CD14-positive monocyte (primary cell): ENCODE measurements around the gene RYK. TPM values are rescaled to one million over a fixed set of nuclear protein-coding genes. Genes with fewer than 3 reads are reported as not detected.
A peak's percentile ranks its signal among the peaks of the same experiment; 100 is the strongest.

Experiments
- DNase-seq, 3 donors: peaks; one replicate each; pipeline ENCODE4 v3.0.0-alpha.2; 2011 to 2022
- H2AFZ ChIP-seq: 2 replicates; pipeline ENCODE4 v1.6.0; 2012; ENCODE audit warnings: mild to moderate bottlenecking, low read depth, low read length, inconsistent platforms; ENCODE audit not compliant: insufficient read depth, poor library complexity, severe bottlenecking
- H3K27ac ChIP-seq, 2 donors: 1 replicate in 1 of 2; 2 replicates in 1 of 2; pipeline ENCODE4 v1.5.1; 2012 to 2013; ENCODE audit warnings: low read length in 2 of 2, control low read depth in 1 of 2, inconsistent platforms in 1 of 2, low read depth in 1 of 2, mild to moderate bottlenecking in 1 of 2
- H3K27me3 ChIP-seq, 2 donors: one replicate each; pipeline versions ENCODE4 v1.6.0 to v1.6.1; 2011 to 2013; ENCODE audit warnings: low read length in 2 of 2; ENCODE audit not compliant: control insufficient read depth in 2 of 2, insufficient read depth in 2 of 2
- H3K36me3 ChIP-seq, 2 donors: replicated peaks in 1 of 2; 1 replicate in 1 of 2; 2 replicates in 1 of 2; pipeline versions ENCODE4 v1.5.1 to v1.6.1; 2012 to 2013; ENCODE audit warnings: low read length in 2 of 2, control low read depth in 1 of 2, inconsistent platforms in 1 of 2, mild to moderate bottlenecking in 1 of 2; ENCODE audit not compliant: insufficient read depth in 2 of 2, control insufficient read depth in 1 of 2
- H3K4me1 ChIP-seq, 2 donors: 1 replicate in 1 of 2; 2 replicates in 1 of 2; pipeline versions ENCODE4 v1.5.1 to v1.6.1; 2012 to 2013; ENCODE audit warnings: low read length in 2 of 2, control low read depth in 1 of 2, inconsistent platforms in 1 of 2, mild to moderate bottlenecking in 1 of 2, moderate library complexity in 1 of 2; ENCODE audit not compliant: insufficient read depth in 2 of 2, control insufficient read depth in 1 of 2
- H3K4me2 ChIP-seq: replicated peaks from 2 replicates; pipeline ENCODE3; 2012; ENCODE audit warnings: low read length, moderate library complexity, mild to moderate bottlenecking; ENCODE audit not compliant: poor library complexity, severe bottlenecking; ENCODE audit errors: extremely low read depth
- H3K4me3 ChIP-seq, 3 experiments: fragments of 200-600 bp in 1 of 3; sonication (generic) in 1 of 3; replicated peaks in 1 of 3; 1 replicate in 2 of 3; 2 replicates in 1 of 3; pipeline ENCODE4 v1.5.1; 2011 to 2013; ENCODE audit warnings: low read length in 3 of 3, mild to moderate bottlenecking in 3 of 3, control low read depth in 2 of 3, low read depth in 2 of 3, inconsistent platforms in 1 of 3, moderate library complexity in 1 of 3
- H3K79me2 ChIP-seq: 2 replicates; pipeline ENCODE4 v1.6.0; 2012; ENCODE audit warnings: mild to moderate bottlenecking, control low read depth, inconsistent platforms, low read length, moderate library complexity; ENCODE audit not compliant: insufficient read depth
- H3K9ac ChIP-seq: 2 replicates; pipeline ENCODE4 v1.6.0; 2017; ENCODE audit warnings: low read length, mild to moderate bottlenecking; ENCODE audit not compliant: insufficient read depth, poor library complexity, severe bottlenecking
- H3K9me3 ChIP-seq, 2 donors: replicated peaks in 1 of 2; 1 replicate in 1 of 2; 2 replicates in 1 of 2; pipeline versions ENCODE4 v1.5.1 to v1.6.1; 2012 to 2013; ENCODE audit warnings: low read length in 2 of 2, control low read depth in 1 of 2; ENCODE audit not compliant: control insufficient read depth in 1 of 2, insufficient read depth in 1 of 2
- H4K20me1 ChIP-seq: 2 replicates; pipeline ENCODE4 v1.6.0; 2012; ENCODE audit warnings: mild to moderate bottlenecking, low read length, control low read depth, moderate library complexity; ENCODE audit not compliant: insufficient read depth
- H3K27ac Mint-ChIP-seq, 7 donors: one replicate each; pipeline ENCODE4 v1.8.0; 2020; ENCODE audit warnings: mild to moderate bottlenecking in 7 of 7, mixed read lengths in 7 of 7, moderate library complexity in 6 of 7, inconsistent platforms in 2 of 7
- H3K27me3 Mint-ChIP-seq, 3 donors: one replicate each; pipeline ENCODE4 v1.8.0; 2021 to 2022; ENCODE audit warnings: low read depth in 3 of 3, mild to moderate bottlenecking in 3 of 3, mixed read lengths in 3 of 3, moderate library complexity in 3 of 3, inconsistent platforms in 1 of 3
- H3K36me3 Mint-ChIP-seq, 2 donors: one replicate each; pipeline ENCODE4 v1.8.0; 2020; ENCODE audit warnings: mixed read lengths in 2 of 2, inconsistent platforms in 1 of 2, mild to moderate bottlenecking in 1 of 2
- H3K4me1 Mint-ChIP-seq: one replicate; pipeline ENCODE4 v1.8.0; 2020; ENCODE audit warnings: mild to moderate bottlenecking, mixed read lengths
- H3K4me3 Mint-ChIP-seq, 2 donors: one replicate each; pipeline ENCODE4 v1.8.0; 2020; ENCODE audit warnings: mild to moderate bottlenecking in 2 of 2, mixed read lengths in 2 of 2, moderate library complexity in 1 of 2
- H3K9me3 Mint-ChIP-seq, 7 donors: one replicate each; pipeline ENCODE4 v1.8.0; 2020 to 2022; ENCODE audit warnings: mixed read lengths in 7 of 7, mild to moderate bottlenecking in 6 of 7, moderate library complexity in 6 of 7, inconsistent platforms in 2 of 7
- CTCF ChIP-seq: fragments of 200-600 bp; IDR thresholded peaks from one replicate; pipeline ENCODE4 v1.8.0; 2022; ENCODE audit warnings: antibody characterized with exemption, mild to moderate bottlenecking
- WGBS: methylation state at CpG from one replicate; pipeline ENCODE4 v1.1.5; 2013; ENCODE audit warnings: missing lambda C conversion rate; ENCODE audit not compliant: insufficient coverage; 5-methylcytosine and 5-hydroxymethylcytosine counted together
- intact Hi-C, 2 donors: fragments of 100-400 bp; cut with micrococcal nuclease; formaldehyde crosslinking; loops; one replicate each; pipeline versions ENCODE4 v1.15.0 to v1.15.1; 2023
- polyA plus RNA-seq, 3 donors: library from polyadenylated mRNA; depleted of rRNA in 1 of 3; unstranded in 2 of 3; stranded (reverse) in 1 of 3; fragments of 300-500 nt in 2 of 3; fragments of >200 nt in 1 of 3; fragmentation: Illumina TruSeq in 2 of 3; gene quantifications; 1 replicate in 2 of 3; 2 replicates in 1 of 3; pipeline ENCODE4 v1.2.3, GENCODE V29; 2012 to 2021

The RYK gene
- polyA plus RNA-seq, 3 donors: 3.5 to 14.2 (median 5.0) TPM

- Mint-ChIP-seq H3K36me3 (peaks cover 48 to 60% of the 10 kb centered on the region in 2 donors), H3K9me3 (no peaks in the 10 kb centered on the region), H3K27me3 (peaks cover 0 to 2% (median 0%) of the 10 kb centered on the region in 3 donors), H3K4me1 (no peaks in the 10 kb centered on the region), H3K27ac (peak overlapping the region in 1 of 7 donors; percentile 1), H3K4me3 (no peak overlapping the region)
- WGBS: 100% methylated on average over 1 of the region's 3 CpGs
- no peak overlapping the region for H3K4me3 ChIP-seq
- H3K4me2 ChIP-seq: no peak overlapping the region
- H4K20me1 ChIP-seq: no peaks in the 10 kb centered on the region
- DNase-seq: no peak
- H3K79me2 ChIP-seq: no peaks in the 10 kb centered on the region
- H3K36me3 ChIP-seq: peaks cover 20 to 51% of the 10 kb centered on the region in 2 donors
- no peak overlapping the region for H2AFZ ChIP-seq
- no peak overlapping the region for H3K9ac ChIP-seq
- H3K27ac ChIP-seq: no peak overlapping the region
- no peaks in the 10 kb centered on the region for H3K4me1 ChIP-seq
- intact Hi-C loops: no loop called here
- TF ChIP-seq CTCF: no peak
- no peaks in the 10 kb centered on the region for H3K27me3 ChIP-seq
- no peaks in the 10 kb centered on the region for H3K9me3 ChIP-seq
These were observed 60.4 kb downstream of the RYK start for GRCh38 chr3:134190250-134190649.

- Histone ChIP-seq H3K36me3 (peaks cover 20 to 50% of the 10 kb centered on the region in 2 donors), H3K27ac (no peak overlapping the region), H4K20me1 (no peaks in the 10 kb centered on the region), H3K4me2 (no peak overlapping the region), H3K9ac (no peak overlapping the region), H3K27me3 (no peaks in the 10 kb centered on the region), H2AFZ (no peak overlapping the region), H3K4me1 (no peaks in the 10 kb centered on the region), H3K4me3 (no peak overlapping the region), H3K79me2 (no peaks in the 10 kb centered on the region), H3K9me3 (no peaks in the 10 kb centered on the region)
- H3K27me3 Mint-ChIP-seq: peaks cover 0 to 2% (median 0%) of the 10 kb centered on the region in 3 donors
- no peaks in the 10 kb centered on the region for H3K4me1 Mint-ChIP-seq
- peaks cover 47 to 56% of the 10 kb centered on the region in 2 donors for H3K36me3 Mint-ChIP-seq
- H3K9me3 Mint-ChIP-seq: no peaks in the 10 kb centered on the region
- no peak for TF ChIP-seq CTCF
- no peak overlapping the region for H3K27ac Mint-ChIP-seq
- intact Hi-C loops: no loop called here
- H3K4me3 Mint-ChIP-seq: no peak overlapping the region
- DNase-seq: no peak
These were observed 60.8 kb downstream of the RYK start for GRCh38 chr3:134189849-134190248.
